Endothelial cell of umbilical vein (primary cell): Measurements from ENCODE around the gene DGKD.

ENCODE experiments used
- EZH2 ChIP-seq: IDR thresholded peaks from 2 replicates; pipeline ENCODE4 v1.6.1; 2012; ENCODE audit warnings: borderline replicate concordance, low read depth, mild to moderate bottlenecking, moderate library complexity, low read length, inconsistent platforms; ENCODE audit not compliant: severe bottlenecking
- MYC ChIP-seq: IDR thresholded peaks from one replicate; pipeline ENCODE4 v1.6.1; 2011; ENCODE audit warnings: mild to moderate bottlenecking, low read depth, low read length
- POLR2A ChIP-seq: IDR thresholded peaks from 2 replicates; pipeline ENCODE4 v1.6.1; 2012; ENCODE audit warnings: low read depth, mild to moderate bottlenecking, control low read depth, low read length
- TF ChIP-seq, protein P1 (sequence below), 2 donors: IDR thresholded peaks; 1 replicate in 1 of 2; 2 replicates in 1 of 2; pipeline ENCODE4 v1.5.1; 2011; ENCODE audit warnings: low read length in 2 of 2, mild to moderate bottlenecking in 2 of 2, moderate library complexity in 2 of 2, control low read depth in 1 of 2, inconsistent platforms in 1 of 2, low read depth in 1 of 2; ENCODE audit not compliant: insufficient read depth in 1 of 2; ENCODE audit errors: extremely low read depth in 1 of 2
- TF ChIP-seq, protein P2 (sequence below): IDR thresholded peaks from 2 replicates; pipeline ENCODE4 v1.6.1; 2011; ENCODE audit not compliant: insufficient read depth, insufficient read length

DNA sequence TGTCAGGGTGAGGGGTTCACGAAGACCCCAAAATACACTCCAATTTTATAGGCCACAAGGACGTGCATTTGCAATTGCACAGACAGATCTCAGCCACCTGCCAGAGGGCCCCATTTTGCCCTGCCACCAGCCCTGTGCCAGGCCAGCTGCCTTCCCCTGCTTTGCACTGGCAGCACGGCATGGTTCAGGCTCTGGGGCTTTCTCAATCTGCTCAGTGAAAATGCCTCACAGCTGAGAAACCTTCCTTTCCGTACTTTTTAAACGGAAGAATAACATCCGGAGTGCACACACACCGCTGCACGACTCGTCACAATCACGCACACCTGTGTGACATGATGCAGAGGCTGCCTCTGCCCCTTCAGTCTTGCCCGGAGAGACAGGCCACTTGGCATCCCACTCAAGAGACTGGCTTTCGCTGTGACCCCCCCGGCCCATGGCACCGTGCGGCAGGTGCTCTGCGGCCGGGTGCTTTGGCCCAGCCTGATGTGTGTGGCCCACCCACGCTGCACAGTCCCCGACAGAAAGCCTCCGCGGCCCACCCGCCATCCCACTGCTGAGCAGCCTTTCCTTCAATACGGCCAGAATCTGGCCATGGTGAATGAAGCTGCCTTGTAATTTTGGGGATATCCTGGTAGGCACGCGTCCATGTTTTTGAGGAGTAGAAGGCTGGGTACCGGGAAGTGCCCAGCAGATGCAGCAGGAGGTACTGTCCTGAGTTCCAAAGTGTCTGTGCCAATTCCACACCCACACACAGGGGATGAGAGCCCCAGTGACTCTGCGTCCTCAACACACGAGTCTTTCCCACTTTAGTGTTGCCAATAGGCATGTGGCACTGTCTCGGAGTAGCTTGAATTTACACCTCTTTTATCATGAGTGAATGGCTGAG lies 123.5 kb downstream of the DGKD start:
- TF ChIP-seq POLR2A (no peak), MYC (no peak), EZH2 (no peak)
- TF ChIP-seq, protein P1, sequence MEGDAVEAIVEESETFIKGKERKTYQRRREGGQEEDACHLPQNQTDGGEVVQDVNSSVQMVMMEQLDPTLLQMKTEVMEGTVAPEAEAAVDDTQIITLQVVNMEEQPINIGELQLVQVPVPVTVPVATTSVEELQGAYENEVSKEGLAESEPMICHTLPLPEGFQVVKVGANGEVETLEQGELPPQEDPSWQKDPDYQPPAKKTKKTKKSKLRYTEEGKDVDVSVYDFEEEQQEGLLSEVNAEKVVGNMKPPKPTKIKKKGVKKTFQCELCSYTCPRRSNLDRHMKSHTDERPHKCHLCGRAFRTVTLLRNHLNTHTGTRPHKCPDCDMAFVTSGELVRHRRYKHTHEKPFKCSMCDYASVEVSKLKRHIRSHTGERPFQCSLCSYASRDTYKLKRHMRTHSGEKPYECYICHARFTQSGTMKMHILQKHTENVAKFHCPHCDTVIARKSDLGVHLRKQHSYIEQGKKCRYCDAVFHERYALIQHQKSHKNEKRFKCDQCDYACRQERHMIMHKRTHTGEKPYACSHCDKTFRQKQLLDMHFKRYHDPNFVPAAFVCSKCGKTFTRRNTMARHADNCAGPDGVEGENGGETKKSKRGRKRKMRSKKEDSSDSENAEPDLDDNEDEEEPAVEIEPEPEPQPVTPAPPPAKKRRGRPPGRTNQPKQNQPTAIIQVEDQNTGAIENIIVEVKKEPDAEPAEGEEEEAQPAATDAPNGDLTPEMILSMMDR (IDR thresholded peaks at IDR 0.05; ENCODE audit: extremely low read depth in 1 of 2, insufficient read depth in 1 of 2, low read depth in 1 of 2, low read length in 2 of 2): no peak
- TF ChIP-seq, protein P2, sequence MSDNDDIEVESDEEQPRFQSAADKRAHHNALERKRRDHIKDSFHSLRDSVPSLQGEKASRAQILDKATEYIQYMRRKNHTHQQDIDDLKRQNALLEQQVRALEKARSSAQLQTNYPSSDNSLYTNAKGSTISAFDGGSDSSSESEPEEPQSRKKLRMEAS: no peak
